NCI-H1436 (cell line): ENCODE results near the gene CYTH4.

ENCODE experiments used
- DNase-seq: peaks from one replicate; lab custom pipeline; 2025; lab: John Stamatoyannopoulos, UW

CYTH4 gene

DNA sequence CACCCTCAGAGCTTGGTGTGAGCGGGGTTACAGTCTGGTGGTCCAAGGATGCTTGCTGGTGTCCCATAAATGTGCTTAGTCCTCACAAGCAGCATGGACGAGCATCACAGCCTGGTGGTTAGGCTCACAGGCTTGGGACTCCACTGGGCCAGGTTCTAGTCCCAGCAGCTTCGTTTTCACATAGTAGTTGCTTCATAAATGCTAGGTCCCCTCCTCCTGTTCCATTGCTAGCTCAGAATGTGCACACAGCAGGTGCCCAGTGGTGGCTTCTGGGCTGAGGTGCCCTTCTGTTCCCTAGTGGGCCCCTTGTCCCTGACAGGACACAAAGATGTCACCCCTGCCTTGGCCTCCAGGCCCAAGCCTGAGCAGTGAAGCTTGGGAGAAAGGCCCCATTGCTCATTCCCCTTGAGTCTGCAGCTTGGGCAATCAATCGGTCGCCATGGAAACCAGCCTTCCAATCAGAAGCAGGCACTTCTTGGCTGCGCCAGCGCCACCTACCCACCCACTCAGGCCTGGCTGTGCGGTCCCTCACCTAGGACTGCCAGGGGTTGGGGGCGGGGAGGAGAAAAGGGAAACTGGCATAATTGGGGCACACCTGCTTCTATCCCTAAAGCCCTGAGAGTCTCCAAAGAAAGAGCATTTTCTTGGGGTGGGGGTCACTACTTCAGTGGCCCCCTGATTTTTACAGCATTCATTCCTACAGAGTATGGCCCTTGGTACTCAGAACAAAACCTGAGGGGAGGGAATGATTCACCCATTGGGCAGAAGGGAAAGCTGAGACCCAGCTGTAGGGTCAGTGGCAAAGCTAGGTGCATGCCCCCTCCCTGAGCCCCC lies 48.1 kb downstream of the CYTH4 start:
- peak; percentile 93 for DNase-seq

DNA sequence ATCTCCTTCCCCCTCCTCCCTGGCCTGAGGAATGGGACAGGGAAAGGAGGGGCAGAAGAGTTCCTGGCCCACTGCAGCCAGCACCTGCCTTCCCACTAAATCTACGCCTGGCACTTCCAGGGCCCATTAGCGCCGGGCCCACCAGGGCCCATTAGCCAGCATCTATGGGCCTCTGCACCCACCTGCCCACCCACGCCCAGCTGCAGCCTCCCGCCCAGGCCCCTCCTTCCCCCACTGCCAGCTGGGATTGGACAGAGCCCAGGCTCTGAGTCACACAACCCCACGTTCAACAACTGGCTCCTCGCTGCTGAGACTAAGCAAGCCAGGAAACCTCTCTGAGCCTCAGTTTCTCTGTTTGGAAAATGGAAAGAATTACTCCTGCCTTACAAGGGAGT lies 48.7 kb downstream of the CYTH4 start:
- DNase-seq: peak; percentile 56

DNA sequence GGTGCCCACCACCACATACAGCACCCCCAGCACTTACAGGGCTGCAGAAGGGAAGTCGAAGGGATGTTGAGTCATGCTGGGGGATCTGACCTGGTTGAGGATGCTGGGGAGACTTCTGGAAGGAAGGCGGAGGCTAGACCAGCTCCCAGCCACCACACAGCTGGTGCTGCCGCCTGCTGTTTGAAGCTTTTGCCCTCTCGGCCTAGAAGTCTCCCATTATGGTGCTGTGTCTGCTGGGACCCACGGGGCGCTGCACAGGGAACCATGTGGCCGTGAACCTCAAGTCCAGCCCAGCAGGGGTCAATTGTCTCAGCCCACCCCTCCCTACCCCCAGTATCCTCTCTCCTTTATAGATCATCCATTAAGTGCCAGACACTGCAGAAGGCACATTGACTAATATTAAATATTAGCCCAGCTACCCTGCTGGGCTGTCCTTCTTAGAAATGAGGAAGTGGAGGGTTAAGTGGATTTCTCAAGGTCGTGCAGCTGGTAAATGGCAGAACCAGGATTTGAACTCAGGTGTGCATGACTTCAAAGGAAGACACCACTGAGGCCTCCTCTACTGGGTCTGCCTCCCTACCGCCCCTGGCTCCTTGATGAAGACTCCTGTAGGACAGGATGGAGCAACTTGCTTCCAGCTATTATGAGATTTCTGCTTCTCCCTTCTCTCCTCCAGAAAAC lies 49.7 kb downstream of the CYTH4 start:
- DNase-seq: no peak

DNA sequence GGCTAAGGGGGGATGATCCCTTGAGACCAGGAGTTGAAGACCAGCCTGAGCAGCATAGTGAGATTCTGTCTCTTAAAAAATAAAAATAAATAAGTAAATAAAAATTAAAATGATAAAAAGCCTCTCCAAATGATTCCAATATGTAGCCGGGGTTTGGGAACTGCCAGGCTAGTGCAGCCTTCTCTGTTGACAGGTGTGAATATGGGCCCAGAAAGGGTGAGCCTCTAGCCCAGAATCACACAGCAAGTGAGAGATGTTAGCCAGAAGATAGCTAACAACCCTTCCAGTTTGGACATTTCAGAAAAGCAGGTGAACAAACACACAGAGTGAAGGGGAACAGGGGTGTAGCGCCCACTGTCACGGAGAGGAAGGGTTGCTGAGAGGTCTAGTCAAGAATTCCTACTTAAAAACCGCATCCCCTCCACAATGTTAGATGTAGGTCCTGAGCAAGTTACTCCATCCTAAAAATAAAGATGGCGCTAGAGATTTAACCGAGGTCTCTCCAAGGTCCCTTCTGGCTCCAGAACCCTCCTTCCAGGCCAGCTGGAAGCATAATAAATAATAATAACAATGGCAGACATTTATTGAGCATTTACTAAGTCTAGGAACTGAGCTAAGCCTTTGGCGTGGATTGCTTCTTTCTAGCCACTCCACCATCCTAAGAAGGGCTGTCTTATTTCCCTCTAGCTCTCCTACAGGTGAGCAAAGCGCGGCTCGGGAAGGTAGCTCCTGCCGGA lies 51.6 kb downstream of the CYTH4 start:
- no peak for DNase-seq

DNA sequence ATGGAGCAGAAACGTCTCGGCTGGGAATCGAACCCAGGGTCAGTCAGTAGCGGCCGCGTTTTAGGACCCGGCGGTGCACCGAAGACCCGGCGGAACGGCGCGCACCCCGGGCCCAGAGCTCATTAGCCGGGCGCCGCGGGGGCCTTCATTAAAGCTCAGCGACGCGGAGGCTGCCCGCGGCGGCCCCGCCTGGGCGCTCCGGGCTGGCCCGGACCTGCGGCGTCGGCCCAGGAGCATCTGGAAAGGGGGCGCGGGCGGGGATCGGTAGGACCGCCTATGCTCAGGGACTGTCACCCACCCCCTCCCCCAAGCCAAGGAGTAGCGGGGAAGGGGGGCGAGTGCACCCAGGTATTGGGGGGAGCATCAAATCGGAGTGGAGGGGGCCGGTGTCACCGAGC lies 52.2 kb downstream of the CYTH4 start:
- DNase-seq: no peak

DNA sequence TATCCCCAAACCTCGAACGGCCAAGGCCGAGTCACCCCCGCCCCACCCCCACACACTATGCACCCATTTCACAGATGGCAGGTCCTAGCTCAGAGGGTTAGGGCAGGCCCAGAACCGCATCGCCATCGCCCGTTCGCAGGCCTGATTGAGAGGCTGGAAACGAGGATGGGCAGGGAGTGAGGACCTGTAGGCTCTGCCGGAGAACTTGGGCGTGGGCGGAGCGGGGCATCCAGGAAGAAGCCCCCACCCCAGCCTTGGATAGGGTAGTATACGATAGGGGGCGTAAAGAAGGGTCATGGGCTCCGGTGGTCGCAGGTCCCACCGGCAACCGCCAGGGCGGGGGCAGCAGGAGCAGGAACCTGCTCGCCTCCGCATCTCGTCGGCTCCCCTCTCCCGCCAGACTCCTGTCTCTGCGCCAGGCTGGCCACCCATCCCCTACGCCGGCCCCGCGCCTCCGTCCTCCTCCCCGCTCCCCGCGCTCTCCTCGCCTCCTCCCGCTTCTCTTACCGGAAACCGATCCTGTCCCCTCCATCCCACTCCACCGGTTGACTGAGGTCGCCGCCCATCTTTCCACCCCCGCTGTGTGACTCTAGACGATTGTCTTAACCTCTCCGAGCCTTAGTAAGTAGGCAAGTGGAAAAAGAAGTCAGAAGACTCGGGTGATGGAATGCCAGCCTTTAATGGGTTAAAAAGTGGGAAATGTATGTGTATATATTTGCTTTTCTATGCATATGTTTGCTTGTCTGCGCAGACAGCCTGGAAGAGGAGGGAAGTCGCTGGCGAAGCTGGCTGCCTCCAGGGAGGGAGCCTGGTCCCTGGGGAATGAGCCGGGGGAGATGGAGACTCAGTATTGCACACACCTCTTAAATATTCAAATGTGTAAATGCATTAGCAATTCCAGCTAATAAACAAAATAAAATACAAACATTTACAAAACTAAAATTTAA lies 52.8 kb downstream of the CYTH4 start:
- DNase-seq: peak; percentile 40

DNA sequence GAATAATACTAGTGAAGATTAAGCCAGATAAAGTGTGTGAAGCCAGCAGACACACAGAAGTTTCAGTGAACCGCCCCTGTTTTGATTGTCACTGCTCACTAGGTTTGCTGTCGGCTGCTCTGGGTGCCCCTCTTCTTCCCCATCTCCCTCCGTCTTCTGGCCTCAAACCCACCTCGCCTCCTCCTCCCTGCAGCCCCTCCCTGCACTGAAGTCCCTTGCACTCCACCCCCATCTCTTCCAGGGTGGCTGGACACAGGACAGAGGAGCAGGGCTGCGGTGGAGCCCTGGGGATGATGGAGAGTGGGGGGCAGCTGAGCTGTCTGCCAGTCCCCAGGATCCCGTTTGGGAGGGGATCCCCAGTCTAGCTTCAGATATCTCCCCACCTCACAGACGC lies 53.5 kb downstream of the CYTH4 start:
- DNase-seq: no peak

DNA sequence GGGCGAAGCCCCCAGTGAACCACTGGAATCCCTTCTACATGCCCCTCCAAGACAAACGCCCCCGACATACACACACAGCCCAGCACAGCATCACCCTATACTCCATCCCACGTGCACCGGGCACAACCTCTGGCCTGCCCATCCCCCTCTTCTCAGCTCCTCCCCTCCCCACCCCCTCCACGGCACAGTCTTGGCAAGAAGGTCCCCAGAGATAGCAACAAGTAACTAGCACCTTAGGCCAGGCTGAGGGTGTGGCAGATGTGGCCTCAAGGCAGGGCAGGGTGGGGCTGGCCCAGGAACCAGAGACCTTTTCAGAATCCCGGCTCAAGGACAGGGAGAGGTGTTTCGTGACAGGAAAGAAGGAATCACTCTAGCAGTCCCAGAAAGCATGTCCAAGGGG lies 54.3 kb downstream of the CYTH4 start:
- DNase-seq: no peak

DNA sequence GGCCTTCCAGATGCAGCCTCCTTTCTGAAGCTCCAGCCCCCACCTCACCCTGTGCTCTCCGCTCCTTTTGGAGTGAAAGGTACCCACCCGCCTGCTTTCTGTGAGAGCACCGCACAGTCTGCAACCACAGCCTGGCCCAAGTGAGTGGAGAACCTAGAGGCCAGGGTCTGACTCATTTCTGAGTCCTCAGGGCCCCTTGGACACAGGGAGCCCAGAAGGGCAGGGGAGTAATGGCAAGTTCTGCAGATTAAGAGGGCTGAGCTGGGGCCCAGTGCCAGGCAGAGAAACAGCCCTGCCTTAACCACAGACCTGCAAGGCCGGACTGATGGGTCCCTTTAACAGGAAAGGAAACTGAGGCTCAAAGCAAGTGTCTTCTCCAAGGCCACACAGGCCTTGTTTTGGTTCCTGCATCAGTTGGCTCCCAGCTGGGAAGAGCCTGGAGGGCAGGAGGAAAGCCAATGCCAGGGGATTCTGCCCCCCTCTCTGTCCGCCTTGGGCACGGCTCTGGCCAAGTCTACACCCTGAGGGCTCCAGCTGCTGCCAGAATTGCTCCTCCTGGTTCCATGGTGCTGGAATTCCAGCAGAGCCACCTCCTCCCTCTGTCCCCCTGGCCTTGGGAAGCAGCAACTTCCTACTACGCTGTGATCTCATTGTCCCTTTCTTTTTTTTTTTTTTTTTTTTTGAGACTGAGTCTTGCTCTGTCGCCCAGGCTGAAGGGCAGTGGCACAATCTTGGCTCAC lies 55.1 kb downstream of the CYTH4 start:
- no peak for DNase-seq

DNA sequence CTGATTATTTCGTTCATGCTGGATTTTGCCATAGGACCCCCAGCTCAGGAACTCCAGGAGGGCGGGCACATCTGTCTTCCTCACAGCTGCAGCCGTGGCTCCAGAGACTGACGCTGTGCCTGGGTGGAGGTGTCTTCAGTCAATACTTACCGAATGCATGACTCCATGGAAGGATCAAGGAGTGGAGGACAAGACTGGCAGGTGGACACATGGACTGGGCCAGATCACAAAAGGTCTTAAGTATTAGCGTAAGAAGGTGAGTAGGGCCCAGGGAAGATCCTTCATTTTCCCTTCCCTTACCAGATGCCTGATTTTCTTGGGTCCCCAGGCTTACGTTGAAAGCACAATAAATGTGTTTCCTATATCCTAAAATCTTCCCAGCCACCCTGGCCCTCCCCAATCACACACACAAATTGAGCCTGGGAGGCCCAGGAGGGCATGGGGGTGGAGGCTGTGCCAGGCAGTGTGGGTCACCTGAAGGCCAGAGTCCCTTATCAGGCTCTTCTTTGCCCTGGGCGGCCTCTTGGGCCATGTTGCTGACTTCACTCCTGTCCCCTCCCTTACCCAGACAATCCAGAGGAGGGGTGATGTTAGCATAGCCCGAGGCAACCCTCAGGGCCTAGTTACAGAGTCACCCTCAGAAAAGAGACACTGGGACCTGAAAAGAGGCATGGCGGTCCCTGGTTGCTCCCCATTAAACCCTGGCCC lies 56.4 kb downstream of the CYTH4 start:
- no peak for DNase-seq

DNA sequence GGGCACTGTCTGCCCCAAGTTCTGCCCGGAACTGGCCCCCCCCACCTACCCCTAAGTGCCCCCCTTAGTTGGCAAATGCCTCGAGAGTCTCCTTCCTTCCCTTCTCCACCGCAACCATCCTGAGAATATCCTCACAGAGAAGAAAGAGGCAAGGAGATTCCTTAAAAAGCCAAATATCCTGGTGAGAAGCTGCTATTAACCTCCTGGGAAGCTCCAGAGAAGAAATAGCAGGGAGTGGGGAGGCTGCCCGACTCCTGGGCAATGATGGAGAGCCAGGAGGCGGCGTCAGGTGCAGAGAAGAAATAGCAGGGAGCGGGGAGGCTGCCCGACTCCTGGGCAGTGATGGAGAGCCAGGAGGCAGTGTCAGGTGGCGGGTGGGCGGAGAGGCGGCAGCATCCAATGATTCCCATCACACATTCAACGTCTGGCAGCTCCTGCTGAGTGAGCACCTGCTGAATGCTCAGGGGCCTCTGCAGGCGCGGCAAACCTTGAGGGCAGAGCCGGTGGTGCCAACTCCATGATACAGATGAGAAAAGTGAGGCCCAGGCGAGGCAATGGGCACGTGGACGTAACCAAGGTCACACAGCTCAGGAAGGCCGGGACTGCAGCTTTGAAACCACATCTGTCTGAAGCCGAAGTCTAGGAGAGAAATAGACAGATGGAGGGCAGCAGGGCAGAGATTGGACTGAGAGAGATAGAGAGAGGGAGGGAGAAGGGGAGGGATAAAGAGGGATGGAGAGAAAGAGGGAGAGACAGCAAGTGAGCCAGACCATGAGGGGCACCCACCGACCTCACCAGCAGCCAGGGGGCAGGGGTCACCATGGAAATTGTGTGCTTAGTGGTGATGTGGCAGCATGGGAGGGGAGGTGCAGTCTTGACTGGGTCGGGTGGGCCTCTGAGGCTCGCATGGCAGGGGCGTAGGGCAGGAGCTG lies 58.3 kb downstream of the CYTH4 start:
- peak; percentile 54 for DNase-seq

DNA sequence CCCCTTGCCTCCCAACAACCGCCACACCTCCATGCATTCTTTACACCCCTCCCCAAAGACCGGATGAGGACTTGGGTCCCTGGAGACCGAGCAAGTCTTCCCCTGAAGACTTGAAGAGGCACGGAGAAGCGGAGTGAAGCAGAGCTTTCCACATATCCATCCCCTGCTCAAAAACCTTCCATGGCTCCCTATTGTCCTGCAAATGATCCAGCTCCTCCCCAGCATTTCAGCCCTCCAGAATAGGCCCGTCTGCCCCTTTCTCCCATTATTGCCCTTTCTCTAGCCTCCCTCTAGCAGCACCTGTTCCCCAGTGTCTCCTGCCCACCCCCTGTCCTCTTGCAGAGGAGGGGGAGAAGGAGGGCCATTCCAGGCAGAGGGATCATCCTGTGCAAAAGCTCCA lies 59.8 kb downstream of the CYTH4 start:
- DNase-seq: no peak

DNA sequence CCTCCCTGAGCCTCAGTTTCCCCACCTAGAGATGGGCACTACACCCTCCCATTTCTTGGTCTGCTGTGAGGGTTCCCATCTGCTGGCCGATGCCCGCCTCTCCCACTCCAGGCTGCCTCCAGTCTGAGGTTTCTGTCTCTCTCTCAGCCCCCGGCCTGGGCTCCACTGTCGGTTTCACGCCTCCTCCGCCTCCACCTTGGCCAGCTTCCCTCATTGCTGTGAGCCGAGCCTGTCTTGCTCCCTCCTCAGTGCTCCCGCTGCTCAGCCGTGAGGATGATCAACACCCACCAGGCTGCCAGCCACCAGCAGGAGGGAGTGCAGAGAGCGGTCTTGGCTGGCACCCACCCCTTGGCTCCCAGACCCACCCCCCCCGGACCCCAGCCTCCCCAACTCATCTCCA lies 61.0 kb downstream of the CYTH4 start:
- DNase-seq: no peak

DNA sequence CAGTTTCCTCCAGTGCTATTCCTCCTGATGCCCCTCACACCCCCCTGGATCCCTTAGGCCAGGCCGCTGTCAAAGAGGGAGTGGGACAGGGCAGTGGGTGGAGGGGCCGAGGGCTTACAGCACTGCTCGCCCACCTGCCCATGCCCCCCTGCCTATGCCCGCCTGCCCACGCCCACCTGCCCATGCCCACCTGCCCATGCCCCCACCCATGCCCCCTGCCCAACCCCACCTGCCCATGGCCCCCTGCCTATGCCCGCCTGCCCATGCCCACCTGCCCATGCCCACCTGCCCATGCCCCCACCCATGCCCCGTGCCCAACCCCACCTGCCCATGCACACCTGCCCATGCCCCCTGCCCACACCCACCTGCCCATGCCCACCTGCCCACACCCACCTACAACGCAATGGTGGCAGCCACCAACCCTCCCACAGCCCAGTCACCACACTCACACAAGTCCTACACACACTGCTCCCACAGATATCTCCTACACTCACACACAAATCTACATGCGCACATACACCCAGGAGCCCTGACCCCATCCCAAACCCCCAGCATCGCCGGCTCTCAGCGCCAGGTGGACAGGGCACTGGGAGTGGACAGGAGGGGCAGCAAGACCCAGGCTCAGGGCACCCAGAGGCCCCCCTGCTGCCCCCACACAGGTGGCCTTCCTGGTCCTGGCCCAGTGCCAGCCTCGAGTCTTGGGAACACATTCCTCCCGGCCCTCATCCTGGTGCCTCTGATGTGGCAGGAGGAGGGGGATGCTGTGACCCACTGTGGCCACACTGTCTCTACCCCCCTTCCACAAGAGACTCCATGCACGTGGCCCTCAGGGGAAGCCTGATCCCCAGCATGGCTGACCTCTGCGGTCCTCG lies 61.8 kb downstream of the CYTH4 start:
- no peak for DNase-seq

DNA sequence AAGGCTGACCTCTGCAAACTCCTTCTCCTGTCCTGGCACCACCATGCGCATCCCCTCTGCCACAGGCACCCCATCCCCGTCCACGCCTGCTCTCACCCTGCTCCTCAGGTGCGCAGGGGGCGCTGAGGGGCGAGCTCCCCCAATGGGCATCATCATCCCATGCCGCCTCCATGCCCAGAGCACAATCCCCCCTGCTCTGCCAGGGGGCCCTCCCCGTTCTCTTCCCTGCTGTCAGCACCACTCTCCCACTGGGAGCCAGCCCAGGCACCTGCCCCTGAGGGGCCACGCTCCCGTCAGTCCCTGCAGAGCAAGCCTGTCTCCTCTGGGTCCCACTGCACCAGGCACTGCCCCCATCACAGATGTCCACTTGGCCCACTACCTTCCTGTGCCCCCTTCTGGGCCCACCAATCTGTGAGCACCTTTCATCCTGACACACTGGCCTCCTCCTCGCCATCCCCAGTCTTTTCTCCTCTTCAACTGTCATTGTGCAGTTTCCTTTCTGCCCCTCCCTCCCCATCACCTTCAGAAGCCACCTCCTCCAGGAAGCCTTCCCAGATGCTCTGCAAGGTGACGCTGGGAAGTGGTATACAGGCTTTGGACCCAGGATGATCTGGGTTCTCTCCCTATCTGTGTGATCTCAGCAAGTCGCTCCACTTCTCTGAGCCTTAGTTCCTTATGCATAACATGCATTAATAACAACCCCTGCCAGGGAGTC lies 62.6 kb downstream of the CYTH4 start:
- DNase-seq: no peak

DNA sequence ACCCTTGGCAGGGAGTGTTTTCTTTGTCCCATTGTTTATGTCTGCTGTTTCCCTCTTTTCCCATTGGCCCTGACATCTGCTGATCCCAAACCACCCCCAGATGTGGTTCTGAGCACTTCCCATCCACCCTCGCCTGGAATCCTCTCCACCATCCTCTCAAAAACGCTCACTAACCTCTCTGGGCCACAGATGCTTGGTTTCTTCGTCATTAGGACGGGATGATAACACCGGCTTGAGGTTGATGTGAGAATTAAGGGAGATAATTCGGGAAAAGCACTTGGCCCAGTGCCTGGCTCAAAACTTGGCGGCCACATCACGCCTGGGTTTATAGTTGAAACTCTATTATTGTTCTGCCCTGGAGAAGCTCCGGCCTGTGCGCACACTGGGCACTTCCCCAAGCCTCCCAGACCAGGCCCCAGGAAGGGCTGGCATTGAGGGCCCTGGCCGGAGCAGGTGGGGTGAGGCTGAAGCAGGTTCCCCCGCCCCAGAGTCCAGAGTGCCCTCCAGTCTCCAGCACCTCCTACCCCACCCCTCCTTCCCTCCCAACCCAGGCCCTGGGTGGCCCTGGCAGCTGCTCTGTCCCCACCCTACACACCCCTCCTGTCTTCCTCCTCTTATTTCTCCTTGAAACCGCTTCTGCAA lies 63.7 kb downstream of the CYTH4 start:
- DNase-seq: no peak

DNA sequence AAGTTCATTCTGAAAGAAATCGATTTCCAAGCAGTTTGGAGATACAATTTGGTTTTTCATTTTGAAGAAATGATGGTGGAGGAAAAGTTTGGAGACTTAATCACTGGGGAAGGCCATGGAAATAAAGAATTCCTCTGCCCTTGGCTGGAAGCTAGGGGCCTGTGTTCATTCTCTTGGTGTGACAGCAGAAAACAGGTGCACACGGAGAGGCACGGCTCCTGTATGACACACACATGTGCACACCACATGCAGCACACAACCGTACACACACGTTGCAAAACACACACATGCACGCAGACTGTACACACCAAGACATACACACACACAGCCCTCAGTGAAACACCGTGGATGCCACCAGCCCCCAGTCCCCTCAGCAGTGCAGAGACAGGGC lies 64.2 kb downstream of the CYTH4 start:
- no peak for DNase-seq
